ENCODE measurements around the gene KRTAP10-12.
A peak's percentile ranks its signal among the peaks of the same experiment; 100 is the strongest.
"Not testable (repeated sequence)": the region's sequence is repeated elsewhere in the genome, so short reads cannot be mapped to it uniquely, and the experiment has no call there.

KRTAP10-12 gene, protein sequence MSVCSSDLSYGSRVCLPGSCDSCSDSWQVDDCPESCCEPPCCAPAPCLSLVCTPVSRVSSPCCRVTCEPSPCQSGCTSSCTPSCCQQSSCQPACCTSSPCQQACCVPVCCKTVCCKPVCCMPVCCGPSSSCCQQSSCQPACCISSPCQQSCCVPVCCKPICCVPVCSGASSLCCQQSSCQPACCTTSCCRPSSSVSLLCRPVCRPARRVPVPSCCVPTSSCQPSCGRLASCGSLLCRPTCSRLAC

GRCh38 chr21:44697172-44697810 lies at the start of gene KRTAP10-12:
Gene KRTAP10-12 (plus strand): TSS chr21:44697172. CDS start chr21:44697202, 30 bp downstream.
- not testable (repeated sequence) for DNase-seq, H3K27ac Mint-ChIP-seq
- peaks cover 62% of the 10 kb centered on the region for H3K4me1 Mint-ChIP-seq
- peak within 1 kb of the TSS; percentile 10 for H3K4me3 Mint-ChIP-seq
- H3K36me3 Mint-ChIP-seq (ENCODE audit: low read depth): peaks cover 13% of the 10 kb centered on the region
- H3K9me3 Mint-ChIP-seq: peaks cover 25% of the 10 kb centered on the region
- H3K27me3 Mint-ChIP-seq (ENCODE audit: low read depth, poor library complexity): peaks cover 51% of the 10 kb centered on the region

- Mint-ChIP-seq H3K27me3 (ENCODE audit: low read depth, poor library complexity) (peaks cover 12% of the 10 kb centered on the region), H3K36me3 (ENCODE audit: low read depth) (peaks cover 12% of the 10 kb centered on the region), H3K9me3 (peaks cover 43% of the 10 kb centered on the region), H3K4me3 (no peak overlapping the region), H3K4me1 (peaks cover 19% of the 10 kb centered on the region), H3K27ac (peak overlapping the region; percentile 48)
- TF ChIP-seq CTCF (IDR thresholded peaks at IDR 0.05): no peak
- no peak for DNase-seq
These were observed 49.8 kb upstream of the KRTAP10-12 start for GRCh38 chr21:44647222-44647552.

GRCh38 chr21:44648557-44649311 lies 48.2 kb upstream of the KRTAP10-12 start:
- peaks cover 19% of the 10 kb centered on the region for H3K4me1 Mint-ChIP-seq
- TF ChIP-seq CTCF (IDR thresholded peaks at IDR 0.05): no peak
- no peak overlapping the region for H3K4me3 Mint-ChIP-seq
- H3K36me3 Mint-ChIP-seq (ENCODE audit: low read depth): peaks cover 12% of the 10 kb centered on the region
- H3K27ac Mint-ChIP-seq: no peak overlapping the region
- peaks cover 11% of the 10 kb centered on the region for H3K27me3 Mint-ChIP-seq (ENCODE audit: low read depth, poor library complexity)
- H3K9me3 Mint-ChIP-seq: peaks cover 36% of the 10 kb centered on the region
- DNase-seq: no peak

GRCh38 chr21:44649521-44650100 lies 47.4 kb upstream of the KRTAP10-12 start:
- H3K27ac Mint-ChIP-seq: peak overlapping the region; percentile 57
- H3K9me3 Mint-ChIP-seq: peaks cover 29% of the 10 kb centered on the region
- peaks cover 19% of the 10 kb centered on the region for H3K4me1 Mint-ChIP-seq
- DNase-seq: no peak
- no peak for TF ChIP-seq CTCF (IDR thresholded peaks at IDR 0.05)
- no peak overlapping the region for H3K4me3 Mint-ChIP-seq
- peaks cover 10% of the 10 kb centered on the region for H3K27me3 Mint-ChIP-seq (ENCODE audit: low read depth, poor library complexity)
- peaks cover 6% of the 10 kb centered on the region for H3K36me3 Mint-ChIP-seq (ENCODE audit: low read depth)

DNA sequence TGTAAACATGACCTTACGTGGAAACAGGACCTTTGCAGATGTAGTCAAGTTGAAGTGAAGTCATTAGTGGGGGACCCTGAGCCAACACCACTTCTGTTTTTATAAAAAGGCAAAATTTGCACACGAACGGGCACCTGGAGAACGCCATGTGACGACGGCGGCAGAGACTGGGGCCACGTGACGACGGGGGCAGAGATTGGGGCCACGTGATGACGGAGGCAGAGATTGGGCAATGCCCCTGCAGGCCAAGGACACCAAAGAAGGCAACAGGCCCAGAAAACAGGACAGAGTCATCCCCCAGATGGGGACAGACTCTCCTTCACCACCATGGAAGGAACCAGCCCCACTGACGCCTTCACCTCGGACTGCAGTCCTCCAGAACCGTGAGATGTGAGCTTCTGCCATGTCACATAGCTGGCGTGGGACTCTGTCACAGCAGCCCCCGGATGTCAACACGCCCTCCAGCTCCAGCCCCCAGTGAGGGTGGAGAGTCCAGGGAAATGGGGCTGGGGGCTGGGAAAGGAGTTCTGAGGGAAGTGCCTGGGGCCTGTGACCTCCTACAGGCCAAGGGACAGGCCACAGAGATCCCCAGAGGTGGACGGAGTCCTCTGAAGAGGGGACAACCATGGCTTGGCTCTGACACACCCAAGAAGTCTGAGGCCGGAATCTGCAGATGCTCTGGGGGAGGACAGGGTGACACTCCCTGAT lies 46.6 kb upstream of the KRTAP10-12 start:
- H3K9me3 Mint-ChIP-seq: peaks cover 25% of the 10 kb centered on the region
- no peak for DNase-seq
- H3K27ac Mint-ChIP-seq: no peak overlapping the region
- H3K4me1 Mint-ChIP-seq: peaks cover 19% of the 10 kb centered on the region
- no peak for TF ChIP-seq CTCF (IDR thresholded peaks at IDR 0.05)
- H3K36me3 Mint-ChIP-seq (ENCODE audit: low read depth): no peaks in the 10 kb centered on the region
- peaks cover 10% of the 10 kb centered on the region for H3K27me3 Mint-ChIP-seq (ENCODE audit: low read depth, poor library complexity)
- no peak overlapping the region for H3K4me3 Mint-ChIP-seq

Measured in nephron progenitor cell (in vitro differentiated cells).